Stimulated activated naive CD4-positive, alpha-beta T cell treated with Interleukin-2 at 50 U/mL for 16 hours (primary cell): ENCODE measurements around the gene DYRK1B.
"Not testable (repeated sequence)": the region's sequence is repeated elsewhere in the genome, so short reads cannot be mapped to it uniquely, and the experiment has no call there.

Experiments
- DNase-seq: peaks from one replicate; lab custom pipeline; 2025; lab: John Stamatoyannopoulos, UW

The DYRK1B gene

GRCh38 chr19:39833464-39834286, at the start of gene DYRK1B:
Gene DYRK1B (minus strand): TSS chr19:39834162. CDS start chr19:39831867, 2,295 bp downstream.
- peak; percentile 95 for DNase-seq

GRCh38 chr19:39882645-39883044, 48.7 kb upstream of the DYRK1B start:
- DNase-seq, result not testable (repeated sequence)

DNA sequence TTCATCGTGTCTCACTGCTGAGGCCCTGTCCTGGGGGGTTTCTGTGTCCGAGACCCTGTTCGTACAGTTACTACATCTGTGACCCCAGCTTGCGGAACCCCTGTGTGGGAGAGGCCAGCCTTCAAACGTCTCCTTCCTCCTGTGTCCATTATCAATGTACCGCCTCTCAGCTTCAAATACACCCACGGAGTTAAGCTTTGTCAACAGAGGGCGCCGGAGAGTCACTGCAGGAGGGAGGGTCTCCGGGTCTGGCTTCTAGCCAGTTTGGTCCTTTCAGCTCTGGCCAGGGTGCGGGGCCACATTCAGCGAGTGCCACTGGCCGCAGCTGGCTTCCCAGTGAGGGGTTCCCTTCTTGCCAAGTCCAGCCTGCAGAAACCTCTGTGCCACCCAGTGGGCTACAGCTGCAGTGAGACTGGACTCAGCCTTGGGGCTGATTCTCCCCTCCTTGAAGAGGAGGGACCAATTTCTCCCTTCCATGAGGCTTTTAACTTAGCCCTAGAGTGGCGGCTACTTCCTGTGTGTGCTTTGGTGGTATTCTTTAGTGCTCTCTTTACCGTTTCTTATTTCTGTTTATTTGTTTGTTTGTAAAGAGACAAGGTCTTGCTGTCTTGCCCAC, 47.6 kb upstream of the DYRK1B start:
- DNase-seq, result peak; percentile 2

GRCh38 chr19:39880241-39880640, 46.3 kb upstream of the DYRK1B start:
- not testable (repeated sequence) for DNase-seq

DNA sequence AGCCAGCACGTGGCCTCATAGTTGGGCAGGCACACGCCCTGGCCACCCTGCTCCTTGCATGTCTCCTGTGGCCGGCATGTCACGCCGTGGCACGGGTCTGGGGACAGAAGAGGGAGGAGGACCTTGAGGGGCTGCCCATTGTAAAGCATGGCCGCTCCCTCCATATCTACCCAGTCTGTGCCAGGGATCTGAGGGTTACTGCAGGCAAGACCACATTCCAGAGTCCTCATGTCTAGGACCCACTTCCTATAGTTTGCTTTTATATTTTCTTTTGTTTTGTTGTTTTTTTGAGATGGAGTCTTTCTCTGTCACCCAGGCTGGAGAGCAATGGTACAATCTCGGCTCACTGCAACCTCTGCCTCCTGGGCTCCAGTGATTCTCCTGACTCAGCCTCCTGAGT, 45.8 kb upstream of the DYRK1B start:
- not testable (repeated sequence) for DNase-seq

- DNase-seq, result not testable (repeated sequence)
Observed at GRCh38 chr19:39878866-39879265, 44.9 kb upstream of the DYRK1B start.

GRCh38 chr19:39878398-39878797, 44.4 kb upstream of the DYRK1B start:
- no peak for DNase-seq

- DNase-seq, result not testable (repeated sequence)
Observed at GRCh38 chr19:39877982-39878381, 44.0 kb upstream of the DYRK1B start.

- not testable (repeated sequence) for DNase-seq
Observed at GRCh38 chr19:39877488-39877887, 43.5 kb upstream of the DYRK1B start.

GRCh38 chr19:39876486-39876885, 42.5 kb upstream of the DYRK1B start:
- DNase-seq, result not testable (repeated sequence)

DNA sequence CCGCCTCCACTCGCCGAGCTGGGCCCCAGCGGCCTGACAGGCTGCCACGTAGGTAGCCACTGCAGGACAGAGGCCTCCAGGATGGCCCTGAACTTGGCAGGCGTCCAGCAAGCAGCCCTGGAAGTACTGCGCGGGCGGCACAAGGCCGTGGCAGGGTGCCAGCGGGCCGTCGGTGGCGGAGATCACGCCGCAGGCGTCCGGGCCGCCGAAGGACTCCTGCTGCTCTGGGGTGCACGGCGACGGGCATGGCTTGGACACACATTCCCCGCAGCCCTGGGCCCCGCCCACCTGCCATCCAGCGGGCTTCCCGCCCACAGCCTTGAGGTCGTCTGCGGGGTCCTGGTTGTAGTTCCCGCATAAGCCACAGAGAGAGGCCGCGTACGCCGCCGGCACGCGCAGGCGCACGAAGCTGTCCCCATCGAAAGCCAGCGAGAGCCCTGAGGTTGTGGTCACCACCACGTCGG, 41.5 kb upstream of the DYRK1B start:
- not testable (repeated sequence) for DNase-seq

GRCh38 chr19:39874404-39874803, 40.4 kb upstream of the DYRK1B start:
- no peak for DNase-seq

DNA sequence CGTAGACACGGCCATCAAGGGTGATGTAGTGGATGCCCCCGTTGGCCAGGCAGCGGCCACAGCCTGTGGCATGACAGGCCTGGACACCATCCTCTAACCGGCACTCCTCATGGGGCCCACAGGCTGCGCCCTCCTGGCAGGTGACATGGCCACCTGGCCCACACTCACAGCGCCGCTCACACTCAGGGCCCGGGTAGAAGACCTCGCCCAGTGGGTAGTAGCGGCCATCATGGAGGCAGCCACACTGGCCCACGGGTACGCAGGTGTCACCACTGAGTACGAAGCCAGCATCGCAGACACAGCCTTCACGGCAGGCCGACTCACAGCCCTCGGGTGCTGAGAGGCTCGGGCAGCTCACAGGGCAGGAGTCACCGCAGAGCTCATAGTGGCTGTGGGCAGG, 39.4 kb upstream of the DYRK1B start:
- DNase-seq, result no peak

DNA sequence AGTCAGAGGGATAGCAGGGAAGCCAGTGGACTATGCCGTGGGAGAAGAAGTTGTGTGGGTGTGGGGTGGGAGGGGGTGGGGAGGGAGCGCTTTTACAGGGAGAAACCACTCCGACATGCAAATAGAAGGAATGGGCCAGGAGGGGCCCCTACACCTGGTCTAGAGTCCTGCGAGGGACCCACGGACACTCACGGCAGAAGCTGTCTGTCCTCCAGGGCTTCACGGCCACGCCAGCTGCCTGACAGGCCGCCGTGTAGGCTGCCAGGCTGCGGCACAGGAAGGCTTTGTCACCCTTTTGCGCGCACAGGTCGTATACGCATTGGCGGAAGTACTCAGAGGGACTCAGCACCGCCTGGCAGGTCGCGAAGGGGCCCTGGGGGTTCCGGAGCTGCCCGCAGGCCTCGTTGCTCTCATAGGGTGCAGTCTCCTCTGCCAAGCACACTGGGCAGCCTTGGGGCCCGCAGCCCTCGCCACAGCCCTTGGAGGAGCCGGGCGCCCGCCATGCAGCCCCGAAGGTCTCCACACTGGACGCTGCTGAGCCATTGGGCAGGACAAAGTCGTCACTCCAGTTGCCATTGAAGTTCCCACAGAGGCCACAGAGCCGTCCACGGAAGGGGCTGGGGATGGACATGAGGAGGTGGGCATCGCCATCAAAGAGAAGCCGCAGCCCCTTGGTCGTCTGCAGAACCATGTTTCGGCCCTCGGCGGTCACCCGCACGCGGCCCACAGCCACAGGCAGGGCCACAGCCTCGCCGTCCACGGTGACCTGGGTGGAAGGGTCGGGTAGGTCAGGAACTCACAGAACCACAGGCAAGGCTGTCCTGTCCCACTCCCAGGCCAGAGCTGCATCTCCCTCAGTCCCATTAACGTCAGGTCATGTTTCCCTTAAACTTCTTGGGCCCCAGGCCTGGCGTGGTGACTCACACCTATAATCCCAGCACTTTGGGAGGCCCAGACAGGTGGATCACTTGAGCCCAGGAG, 38.2 kb upstream of the DYRK1B start:
- no peak for DNase-seq

DNA sequence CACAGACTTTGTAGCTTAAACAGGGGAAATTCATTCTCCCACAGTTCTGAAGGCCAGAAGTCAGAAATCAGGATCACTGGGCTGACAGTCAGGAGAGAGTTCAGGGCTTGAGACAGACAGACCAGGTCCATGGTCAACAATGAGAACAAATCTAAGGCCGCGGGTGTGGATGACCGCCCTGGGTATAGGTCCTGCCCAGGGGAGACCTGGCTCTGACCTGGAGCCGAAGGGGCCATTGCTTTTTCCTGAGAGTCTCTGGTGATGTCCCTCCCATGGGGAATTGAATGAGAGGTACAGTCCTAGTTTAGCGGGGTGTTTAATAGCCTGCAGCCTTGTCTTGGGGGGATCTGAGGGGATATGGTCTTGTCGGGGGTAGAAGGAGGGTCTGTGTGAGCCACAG, 37.4 kb upstream of the DYRK1B start:
- DNase-seq, result no peak

- DNase-seq, result no peak
Observed at GRCh38 chr19:39870171-39870971, 36.4 kb upstream of the DYRK1B start.

DNA sequence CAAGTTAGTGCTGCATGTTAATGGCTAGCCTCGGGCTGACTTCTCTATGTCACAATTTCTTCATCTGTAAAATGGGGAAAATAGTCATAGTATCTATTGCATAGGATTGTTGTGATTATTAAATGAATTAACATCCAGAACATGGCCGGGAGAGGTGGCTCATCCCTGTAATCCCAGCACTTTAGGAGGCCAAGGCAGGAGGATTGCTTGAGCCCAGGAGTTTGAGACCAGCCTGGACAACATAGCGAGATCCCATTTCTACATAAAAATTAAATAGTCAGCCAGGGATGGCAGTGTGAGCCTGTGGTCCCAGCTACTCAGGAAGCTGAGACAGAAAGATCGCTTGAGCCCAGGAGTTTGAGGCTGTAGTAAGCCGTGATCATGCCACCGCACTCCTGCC, 34.0 kb upstream of the DYRK1B start:
- DNase-seq, result no peak

- no peak for DNase-seq
Observed at GRCh38 chr19:39867133-39867532, 33.2 kb upstream of the DYRK1B start.

- no peak for DNase-seq
Observed at GRCh38 chr19:39865953-39866352, 32.0 kb upstream of the DYRK1B start.

- DNase-seq, result no peak
Observed at GRCh38 chr19:39865186-39865585, 31.2 kb upstream of the DYRK1B start.

DNA sequence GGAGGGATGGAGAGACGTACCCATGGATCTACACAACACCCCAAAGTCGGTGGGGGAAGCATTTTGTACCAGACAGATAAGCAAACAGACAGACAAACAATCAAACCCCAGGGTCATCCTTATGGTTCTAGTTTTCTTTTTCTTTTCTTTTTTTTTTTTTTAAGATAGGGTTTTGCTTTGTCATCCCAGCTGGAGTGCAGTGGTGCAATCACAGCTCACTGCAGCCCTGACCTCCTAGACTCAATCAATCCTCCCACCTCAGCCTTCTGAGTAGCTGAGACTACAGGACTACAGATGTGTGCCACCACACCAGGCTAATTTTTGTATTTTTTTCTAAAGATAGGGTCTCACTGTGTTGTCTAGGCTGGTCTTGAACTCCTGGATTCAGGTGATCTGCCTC, 30.2 kb upstream of the DYRK1B start:
- DNase-seq, result no peak
